Hypothalamus (tissue), 51 donors: ENCODE measurements around the gene PARP11.

Experiments
- DNase-seq, 51 donors: peaks; one replicate each; lab custom pipeline; 2025; lab: John Stamatoyannopoulos, UW

PARP11 gene, protein sequence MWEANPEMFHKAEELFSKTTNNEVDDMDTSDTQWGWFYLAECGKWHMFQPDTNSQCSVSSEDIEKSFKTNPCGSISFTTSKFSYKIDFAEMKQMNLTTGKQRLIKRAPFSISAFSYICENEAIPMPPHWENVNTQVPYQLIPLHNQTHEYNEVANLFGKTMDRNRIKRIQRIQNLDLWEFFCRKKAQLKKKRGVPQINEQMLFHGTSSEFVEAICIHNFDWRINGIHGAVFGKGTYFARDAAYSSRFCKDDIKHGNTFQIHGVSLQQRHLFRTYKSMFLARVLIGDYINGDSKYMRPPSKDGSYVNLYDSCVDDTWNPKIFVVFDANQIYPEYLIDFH

DNA sequence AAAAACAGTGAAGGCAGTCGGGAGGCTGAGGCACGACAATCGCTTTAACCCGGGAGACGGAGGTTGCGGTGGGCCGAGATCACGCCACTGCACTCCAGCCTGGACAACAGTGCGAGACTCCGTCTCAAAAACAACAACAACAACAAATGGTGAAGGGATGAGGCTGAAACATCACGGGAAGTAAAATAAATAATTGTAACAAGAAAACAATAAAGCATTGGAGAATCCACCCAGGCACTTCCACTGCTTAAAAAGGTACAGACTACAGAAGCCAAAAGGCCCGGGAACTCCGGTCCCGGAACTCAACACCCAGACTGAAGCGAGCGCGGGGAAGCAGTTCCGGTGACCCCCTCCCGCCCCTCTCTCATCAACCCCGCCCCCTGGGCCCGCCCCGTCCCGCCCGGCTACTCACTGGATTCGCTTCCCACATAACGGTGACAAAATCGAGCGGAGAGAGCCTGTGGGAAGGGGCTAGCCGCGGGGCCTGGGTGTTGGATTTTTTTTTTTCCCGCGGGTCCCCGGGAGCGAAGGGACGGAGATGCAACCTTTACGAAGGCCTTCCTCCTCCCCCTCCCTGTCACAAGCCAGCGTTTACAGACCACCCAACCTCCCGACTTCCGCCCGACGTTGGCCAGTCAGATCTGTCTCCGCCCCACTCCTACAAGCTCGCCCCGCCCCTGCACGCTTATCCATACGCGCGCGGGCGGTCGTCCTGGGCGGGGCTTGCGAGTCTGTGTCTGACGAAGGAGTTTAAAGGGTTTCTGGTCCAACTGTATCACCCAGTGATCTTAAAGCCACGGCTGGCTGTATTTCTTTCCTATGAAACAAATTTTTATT, at the start of gene PARP11:
PARP11 (minus strand) TSS at position 600 of the 837 bp plus-strand sequence; CDS start at position 430, 170 bp downstream.
- peak; percentile 72 to 99 (median 94) for DNase-seq

DNA sequence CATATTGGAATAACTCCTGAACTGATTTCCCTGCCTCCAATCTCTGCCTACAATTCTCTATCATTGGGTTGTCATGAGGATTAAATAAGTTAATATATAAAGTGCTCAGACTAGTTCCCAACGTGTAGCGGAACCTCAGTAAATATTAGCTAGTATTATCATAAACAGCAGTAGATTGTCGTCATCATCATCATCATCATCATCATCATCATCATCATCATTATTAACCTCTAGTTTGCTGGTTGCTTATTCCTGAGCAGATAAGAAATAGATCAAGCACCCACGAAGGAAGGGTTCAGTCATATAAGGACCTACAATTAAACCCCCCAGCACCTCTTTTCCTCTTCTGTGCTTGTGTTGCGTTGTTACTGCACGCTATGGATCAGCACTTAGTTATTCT, 48.8 kb upstream of the PARP11 start:
- DNase-seq: no peak

DNA sequence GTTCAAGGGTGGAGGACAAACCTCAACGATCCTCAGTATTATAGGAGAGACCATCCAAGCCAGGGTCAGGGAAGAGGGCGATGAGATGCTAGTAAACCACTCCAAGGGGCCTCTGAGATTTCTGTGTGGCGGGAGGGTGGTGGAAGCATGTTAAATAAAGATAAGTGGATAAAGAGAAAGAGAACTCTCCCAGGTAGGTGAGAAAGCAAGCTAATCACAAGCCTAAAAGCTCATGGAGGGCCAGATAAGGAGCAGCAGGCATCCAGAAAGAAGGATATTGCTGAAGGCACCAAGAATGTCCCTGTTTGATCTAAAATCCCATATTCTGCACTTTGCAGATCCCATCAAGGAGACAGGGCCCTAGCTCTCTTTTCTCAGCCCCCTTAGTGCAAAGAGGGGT, 48.3 kb upstream of the PARP11 start:
- DNase-seq: no peak

DNA sequence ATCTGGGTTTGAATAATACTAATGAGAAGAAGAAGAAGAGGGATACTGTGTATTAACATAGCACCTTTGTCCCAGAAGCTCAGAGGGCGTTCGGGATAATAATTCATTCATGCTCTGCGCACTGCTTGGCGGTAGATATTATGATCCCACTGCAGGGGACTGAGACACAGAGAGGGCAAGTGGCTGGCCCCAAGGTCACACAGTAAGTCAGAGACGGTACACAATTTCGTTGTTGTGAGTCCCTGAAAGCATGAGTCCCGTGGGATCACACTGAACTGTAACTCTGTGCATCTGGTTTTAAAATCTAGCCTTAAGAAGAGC, 47.9 kb upstream of the PARP11 start:
- DNase-seq: no peak

DNA sequence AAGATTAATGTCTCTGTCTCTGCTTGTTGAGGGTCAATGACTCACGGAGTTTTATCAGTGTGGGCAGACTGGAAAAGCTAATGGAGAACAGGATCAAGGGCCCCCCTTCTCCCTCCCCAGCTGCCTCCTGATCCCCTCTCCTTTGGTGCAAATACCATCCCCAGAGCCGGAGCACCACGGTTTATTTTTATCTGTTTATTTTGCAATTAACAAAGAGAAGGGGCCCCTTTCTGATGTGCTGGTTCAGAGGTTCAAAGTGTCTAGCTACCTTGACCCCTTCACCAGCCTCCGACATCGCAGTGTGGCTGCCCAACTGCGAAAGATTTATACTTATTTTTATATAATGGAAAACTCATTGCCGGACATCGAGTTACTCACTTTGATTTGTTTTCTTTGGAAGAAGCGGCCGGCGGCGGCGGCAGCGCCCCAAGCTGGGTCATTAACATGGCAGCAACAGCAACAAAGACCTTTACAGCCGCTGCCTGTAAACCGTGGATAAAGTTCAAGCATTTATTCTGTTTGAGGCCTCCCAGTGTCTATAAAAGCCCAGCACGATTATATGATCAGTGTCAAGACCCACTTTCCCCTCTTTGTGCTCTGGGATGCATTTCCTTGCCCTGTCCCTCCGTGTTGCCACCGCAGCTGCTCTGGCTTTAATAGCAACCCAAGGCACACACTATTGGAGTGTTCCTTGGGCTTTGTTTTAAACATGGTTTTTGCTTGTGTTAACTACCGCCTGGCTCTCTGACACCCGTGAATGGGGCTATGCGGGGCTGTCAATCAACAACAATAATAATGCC, 47.4 kb upstream of the PARP11 start:
- DNase-seq: no peak

DNA sequence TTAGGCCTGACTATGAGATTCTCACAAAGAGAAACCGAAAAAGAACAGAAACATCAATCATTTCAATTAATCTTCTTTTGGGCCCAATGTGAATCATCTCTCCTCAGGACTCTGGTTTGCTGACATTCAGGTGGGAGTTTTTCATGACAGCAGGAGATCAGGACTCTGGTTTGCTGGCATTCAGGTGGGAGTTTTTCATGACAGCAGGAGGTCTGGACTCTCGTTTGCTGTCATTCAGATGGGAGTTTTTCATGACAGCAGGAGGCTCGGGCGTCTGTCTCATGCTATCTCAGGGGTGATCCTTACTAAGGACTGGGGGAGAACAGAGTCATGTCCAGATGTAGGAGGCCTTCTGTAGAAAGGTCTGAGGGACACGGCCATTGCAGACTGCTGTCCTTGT, 40.1 kb upstream of the PARP11 start:
- no peak for DNase-seq

DNA sequence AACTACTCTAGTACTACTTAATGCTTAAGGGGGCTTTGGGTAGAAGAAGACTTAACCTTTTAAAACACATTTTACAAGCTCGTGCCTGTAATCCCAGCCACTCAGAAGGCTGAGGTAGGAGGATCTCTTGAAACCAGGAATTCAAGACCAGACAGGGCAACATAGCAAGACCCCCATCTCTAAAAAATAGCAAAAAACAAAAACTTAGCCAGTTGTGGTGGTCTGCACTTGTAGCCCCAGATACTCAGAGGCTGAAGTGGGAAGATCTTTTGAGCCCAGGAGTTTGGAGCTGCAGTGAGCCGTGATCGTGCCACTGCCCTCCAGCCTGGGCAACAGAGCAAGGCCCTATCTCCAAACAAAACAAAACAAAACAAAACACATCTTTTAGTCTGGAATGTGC, 39.7 kb upstream of the PARP11 start:
- no peak for DNase-seq

DNA sequence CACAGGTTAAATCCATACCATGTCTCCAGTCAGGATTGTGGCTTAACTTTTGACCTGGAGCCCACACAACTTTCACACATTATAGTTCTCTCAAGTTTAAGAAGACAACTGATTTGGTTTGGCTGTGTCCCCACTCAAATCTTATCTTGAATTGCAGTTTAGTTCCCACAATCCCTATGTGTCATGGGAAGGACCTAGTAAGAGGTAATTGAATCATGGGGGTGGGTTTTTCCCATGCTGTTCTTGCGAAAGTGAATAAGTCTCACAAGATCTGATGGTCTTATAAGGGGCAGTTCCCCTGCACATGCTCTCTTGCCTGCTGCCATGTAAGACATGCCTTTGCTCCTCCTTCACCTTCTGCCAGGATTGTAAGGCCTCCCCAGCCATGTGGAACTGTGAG, 38.2 kb upstream of the PARP11 start:
- no peak for DNase-seq

DNA sequence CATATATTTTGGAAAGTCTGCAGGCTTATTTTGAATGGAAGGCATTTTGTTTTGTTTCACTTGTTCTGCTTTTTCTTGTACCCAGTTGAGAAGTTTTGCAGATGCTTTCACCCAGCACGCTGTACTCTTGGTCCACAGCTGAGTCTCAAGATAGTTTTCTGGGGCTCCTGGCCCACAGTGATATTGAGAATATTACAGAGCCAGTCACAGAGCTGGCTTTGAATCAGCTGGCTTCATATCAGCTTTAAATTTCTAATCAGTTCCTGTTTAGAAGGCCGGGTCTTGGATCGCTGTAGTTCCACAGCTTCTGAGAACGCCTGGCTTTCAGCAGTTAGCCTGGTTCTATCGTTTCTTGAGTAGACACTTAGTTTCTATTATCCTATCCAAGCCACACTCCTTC, 32.5 kb upstream of the PARP11 start:
- no peak for DNase-seq

DNA sequence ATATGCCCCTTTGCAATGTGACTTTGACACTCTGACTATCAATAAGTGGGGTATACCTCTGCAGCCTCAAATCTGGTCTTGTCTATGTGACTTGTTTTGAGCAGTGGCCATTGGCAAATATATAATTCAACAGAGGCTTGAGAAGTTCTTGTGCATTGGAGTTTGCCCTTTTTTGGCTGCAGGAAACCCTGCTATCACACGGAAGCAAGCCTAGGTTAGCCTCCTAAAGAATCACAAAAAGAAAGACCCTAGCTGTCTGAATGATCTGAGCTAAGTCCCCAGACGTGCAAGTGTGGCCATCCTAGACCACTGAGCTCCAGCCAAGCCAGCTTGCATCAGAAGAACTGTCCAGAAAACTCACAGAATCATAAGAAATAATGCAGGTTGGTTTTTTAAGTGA, 31.8 kb upstream of the PARP11 start:
- DNase-seq: no peak

DNA sequence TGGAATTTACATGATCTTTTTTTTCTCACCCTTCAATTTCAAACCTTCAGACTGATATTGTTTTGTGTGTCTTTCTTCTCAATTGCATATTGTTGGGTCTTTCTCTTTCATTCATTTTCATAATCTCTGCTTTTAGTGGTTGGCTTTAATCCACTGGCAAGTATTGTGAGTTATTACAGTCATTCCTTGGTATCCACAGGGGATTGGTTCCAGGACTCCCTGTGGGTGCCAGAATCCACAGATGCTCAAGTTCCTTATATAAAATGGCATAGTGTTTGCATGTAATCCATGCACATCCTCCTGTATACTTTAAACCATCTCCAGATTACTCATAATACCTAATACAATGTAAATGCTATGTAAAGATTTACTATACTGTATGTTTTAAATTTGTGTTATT, 29.7 kb upstream of the PARP11 start:
- DNase-seq: no peak

DNA sequence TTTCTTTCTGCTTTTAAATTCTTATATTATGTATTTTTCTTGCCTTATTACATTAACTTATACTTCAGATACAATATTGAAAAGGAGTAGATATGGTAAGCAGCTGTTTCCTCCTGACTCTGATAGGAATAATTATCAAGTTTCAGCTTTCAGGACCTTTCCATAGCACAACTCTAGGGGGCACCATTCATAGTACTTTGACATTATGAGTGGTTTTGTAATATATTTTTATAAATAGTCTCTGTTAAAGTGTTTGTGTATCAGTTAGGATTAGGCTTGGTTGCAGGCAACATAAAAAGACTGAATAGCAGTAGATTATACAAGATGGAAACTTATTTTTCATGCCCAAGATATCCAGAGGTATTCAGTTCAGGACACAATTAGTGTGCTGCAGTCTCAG, 27.9 kb upstream of the PARP11 start:
- no peak for DNase-seq

DNA sequence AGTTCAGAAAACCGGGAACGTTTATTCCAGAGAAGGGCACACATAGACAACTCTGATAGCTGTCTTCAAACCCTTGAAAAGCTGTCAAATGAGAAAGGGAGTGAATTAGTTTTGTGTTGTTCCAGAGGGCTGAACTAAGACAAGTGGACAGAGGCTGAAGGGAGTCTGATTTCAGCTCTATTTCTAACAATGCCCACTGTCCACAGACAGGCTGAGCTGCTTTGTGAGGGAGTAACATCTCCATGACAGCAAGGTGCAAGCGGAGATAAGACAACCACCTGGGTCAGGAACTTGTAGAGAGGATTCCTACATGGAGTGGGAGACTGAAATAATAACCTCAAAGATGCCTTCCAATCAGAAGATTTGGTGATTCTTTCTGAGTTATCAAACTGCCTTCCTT, 25.6 kb upstream of the PARP11 start:
- DNase-seq: no peak

DNA sequence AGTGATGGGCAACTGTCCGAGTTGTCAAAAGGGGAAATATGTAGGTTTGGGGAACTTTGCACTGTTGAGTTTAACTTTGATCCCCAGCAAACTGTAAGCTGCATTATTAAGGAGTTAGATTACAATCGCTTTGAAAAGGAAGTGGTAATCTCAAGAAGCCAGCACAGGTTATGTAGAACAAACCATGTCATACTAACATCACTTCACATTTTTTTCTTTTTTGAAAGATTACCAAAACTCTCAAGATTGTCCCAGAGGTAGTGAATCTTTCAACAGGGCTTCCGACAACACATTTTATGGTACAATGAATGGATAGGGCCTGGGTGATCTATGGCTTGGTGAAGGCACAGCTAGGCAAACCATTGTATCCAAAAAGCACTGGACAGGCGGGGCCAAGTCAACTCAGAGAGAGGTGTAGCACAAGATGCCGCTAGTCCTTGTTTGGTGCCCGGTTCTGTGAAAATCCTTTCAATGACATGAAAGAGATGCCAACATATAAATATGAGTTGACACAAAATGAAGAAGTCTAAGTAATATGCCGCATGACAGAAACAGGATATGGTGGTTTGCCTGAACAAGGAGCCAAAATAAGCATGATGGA, 24.3 kb upstream of the PARP11 start:
- no peak for DNase-seq

DNA sequence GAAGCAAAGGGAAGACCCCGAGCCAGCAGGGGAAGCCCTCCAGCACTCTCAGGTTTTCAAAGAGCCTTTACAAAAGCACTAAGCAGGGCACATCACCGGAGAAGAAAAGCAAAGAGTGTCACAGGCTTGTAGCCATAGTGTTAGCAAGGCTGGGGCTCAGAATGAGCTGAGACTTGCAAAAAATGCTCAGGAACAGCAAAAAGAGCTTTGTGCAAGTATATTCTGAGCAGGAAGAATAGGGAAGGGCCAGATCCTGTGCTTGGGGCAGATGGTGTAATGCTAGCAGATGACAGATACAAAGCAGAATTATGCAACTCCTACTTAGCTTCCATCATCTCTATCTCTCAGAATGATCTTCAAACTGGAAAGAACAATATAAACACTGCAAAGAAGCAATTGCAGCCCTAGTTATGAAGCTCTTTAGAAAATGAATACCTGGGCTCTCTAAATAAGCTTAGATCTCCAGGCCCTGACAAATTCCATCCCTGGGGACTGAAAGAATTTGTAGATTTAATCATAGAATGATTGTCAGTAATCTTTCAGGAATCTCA, 23.7 kb upstream of the PARP11 start:
- peak in 4 of 51 donors; percentile 7 to 21 (median 10) for DNase-seq

DNA sequence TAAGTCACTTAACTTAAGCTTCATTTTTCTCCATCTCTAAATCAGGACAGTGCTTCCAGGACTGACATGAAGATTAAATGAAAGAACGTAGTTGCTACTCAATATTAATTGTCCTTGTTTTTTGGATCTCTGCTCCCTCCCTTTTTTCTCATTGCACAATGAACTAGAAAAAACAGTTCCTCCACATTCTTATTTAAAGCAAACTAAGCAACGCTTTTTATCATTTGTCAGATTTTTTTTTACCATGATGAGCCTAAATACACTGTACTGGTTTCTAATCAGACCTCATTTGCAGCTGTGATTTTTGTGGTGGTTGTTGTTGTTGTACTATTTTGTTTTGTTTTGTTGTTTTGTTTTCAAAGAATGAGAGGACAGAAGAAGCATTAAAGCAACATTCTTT, 23.2 kb upstream of the PARP11 start:
- DNase-seq: no peak

DNA sequence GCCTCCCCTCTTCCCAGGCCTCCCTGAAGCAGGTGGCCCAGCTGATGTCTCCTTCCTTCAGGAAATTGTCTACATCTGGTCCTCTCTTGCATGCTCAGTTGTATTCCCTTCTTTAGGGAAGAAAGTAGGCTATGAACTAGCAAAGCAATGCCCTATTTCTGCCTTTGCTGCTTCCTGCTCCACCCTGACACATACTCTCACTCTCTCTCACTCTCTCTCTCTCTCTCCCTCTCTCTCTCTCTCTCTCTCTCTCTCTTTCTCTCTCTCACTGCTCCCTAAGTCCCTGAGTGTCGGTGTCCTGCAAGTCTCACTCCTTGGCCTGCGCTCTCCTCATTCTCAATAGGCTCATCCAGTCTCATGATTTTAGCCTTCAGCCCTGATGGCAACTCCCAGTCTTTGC, 19.4 kb upstream of the PARP11 start:
- no peak for DNase-seq

DNA sequence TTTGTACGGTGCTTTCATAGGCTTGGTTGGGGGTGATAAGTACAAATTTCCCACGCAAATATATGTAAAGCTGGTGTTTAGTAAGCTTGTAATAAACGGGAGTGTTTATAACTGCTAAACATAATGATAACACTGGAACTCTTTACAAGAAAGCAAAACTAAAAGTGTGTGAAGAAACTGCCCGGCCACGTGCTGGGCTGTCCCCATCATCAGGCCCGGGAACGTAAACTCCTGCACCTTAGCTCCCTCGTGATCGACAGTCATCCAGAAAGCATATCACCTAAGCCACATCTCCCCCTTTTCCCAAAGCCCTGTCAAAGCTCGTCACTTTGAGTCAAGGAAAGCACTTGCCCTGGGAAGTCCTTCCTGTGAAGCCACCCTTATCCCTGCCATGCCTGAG, 18.0 kb upstream of the PARP11 start:
- DNase-seq: no peak

DNA sequence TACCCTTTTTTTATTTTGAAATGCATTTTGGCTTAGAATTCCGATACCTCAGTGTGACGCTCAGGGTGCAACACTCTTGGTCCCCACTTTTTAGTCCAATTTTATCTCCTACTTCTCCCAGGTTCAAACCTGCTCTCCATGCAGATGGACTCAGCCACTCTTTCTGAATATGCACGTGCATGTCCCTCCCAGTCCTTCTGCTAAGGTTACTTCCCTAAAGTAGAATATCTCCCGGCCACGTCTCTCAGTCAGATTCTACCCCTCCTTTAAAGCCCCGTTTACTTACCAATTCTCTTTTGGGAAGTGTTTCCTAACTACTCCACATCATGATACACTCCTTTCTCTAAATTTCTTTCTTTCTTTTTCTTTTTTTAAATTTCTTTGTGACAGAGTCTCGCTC, 15.5 kb upstream of the PARP11 start:
- no peak for DNase-seq

DNA sequence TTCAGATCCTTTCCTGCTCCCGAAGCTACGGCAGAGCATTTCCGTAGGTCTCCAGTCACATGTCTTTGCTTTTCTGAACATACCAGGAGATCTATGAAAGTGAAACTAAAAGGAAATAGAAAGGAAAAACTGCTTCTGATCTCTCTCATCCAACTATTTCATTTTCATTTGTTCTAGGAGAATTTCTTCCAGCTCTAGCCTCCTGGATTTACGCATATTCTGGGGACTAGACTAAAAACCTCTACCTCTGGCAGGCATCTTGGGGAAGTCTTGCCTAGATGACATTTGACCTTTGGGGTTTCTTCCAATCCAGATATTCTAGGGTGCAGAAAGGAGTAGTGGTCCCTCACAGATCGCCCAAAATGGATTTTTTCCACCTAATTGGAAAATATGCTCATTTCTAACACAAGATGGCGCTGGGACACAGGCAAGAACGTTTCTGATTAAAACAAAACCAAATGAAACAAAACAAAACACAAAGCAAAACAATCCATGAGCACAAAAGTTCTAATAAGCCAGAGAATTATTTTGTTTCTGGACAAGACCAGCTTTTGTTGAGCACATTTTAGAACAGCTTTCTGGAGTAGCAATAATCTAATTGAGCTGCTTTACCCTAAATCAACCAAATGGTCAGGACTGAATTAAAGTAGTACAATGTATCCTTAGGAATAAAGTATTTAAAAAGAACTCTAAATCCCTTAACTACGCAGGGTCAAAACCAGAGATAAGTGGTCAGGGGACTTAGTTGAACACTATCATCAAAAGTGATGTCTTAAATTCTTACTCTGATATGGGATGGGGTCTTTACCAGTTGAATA, 12.3 kb upstream of the PARP11 start:
- peak in 7 of 51 donors; percentile 2 to 53 (median 10) for DNase-seq
